Left lung (tissue), 10 donors: ENCODE measurements around the gene DMAC1. TPM values are rescaled to one million over a fixed set of nuclear protein-coding genes. Genes with fewer than 3 reads are reported as not detected.

Experiments
- ATAC-seq: fragments of 200-7000 bp; cut with Tn5 transposase; one replicate; pipeline ENCODE4 v1.9.1; 2020; ENCODE audit warnings: moderate library complexity
- DNase-seq, 4 donors: peaks; one replicate each; pipeline ENCODE4 v3.0.0-alpha.2; 2013 to 2020
- H3K27ac ChIP-seq, 2 donors: fragments of 200-600 bp; sonication (generic) in 1 of 2; one replicate each; pipeline versions ENCODE4 v1.5.0 to v1.8.0; 2020 to 2021
- H3K27me3 ChIP-seq, 2 donors: fragments of 200-600 bp; sonication (generic) in 1 of 2; one replicate each; pipeline versions ENCODE4 v1.5.0 to v1.8.0; 2020 to 2021
- H3K36me3 ChIP-seq, 2 donors: fragments of 200-600 bp; sonication (generic) in 1 of 2; one replicate each; pipeline versions ENCODE4 v1.5.0 to v1.8.0; 2020 to 2021
- H3K4me1 ChIP-seq, 2 donors: fragments of 200-600 bp; one replicate each; pipeline ENCODE4 v1.8.0; 2021
- H3K4me3 ChIP-seq, 2 donors: fragments of 200-600 bp; sonication (generic) in 1 of 2; one replicate each; pipeline versions ENCODE4 v1.5.0 to v1.8.0; 2020 to 2021; ENCODE audit warnings: mild to moderate bottlenecking in 1 of 2
- H3K9me3 ChIP-seq, 2 donors: fragments of 200-600 bp; sonication (generic) in 1 of 2; one replicate each; pipeline versions ENCODE4 v1.5.0 to v1.8.0; 2020 to 2021
- intact Hi-C, 2 donors: fragments of 100-400 bp; cut with DNase I; formaldehyde crosslinking; loops; one replicate each; pipeline versions ENCODE4 v1.11.2 to v1.14.2; 2022
- polyA plus RNA-seq, 6 donors: library from polyadenylated mRNA; unstranded; fragments of 120-200 nt; gene quantifications; one replicate each; pipeline ENCODE4 v1.2.1, GENCODE V29; 2013; ENCODE audit not compliant: insufficient read length in 6 of 6
- total RNA-seq, 2 donors: library from RNA; stranded (reverse); fragmentation: NEBNext Ultra II Directional; extraction: Animal tissue kit (Norgen Biotek cat#: 25700); gene quantifications; one replicate each; pipeline ENCODE4 v1.2.1, GENCODE V29; 2021
- TF ChIP-seq, protein P1 (sequence below), 2 donors: fragments of 200-600 bp; sonication (generic) in 1 of 2; IDR thresholded peaks; one replicate each; pipeline versions ENCODE4 v1.5.0 to v1.8.0; 2021; ENCODE audit warnings: antibody characterized with exemption in 2 of 2
- donor health status: DM: no; HTN: yes; CAD: no.
- donor health status: DM: no; HTN: no; CAD: no.

Gene DMAC1
- total and polyA plus RNA-seq, 8 donors: 37.9 to 70.3 (median 64.2) TPM

- Histone ChIP-seq H3K36me3 (peaks cover 0 to 21% of the 10 kb centered on the region in 2 donors), H3K4me1 (no peaks in the 10 kb centered on the region), H3K9me3 (no peaks in the 10 kb centered on the region), H3K27ac (no peak overlapping the region), H3K4me3 (no peak overlapping the region), H3K27me3 (no peaks in the 10 kb centered on the region)
- TF ChIP-seq, protein P1, sequence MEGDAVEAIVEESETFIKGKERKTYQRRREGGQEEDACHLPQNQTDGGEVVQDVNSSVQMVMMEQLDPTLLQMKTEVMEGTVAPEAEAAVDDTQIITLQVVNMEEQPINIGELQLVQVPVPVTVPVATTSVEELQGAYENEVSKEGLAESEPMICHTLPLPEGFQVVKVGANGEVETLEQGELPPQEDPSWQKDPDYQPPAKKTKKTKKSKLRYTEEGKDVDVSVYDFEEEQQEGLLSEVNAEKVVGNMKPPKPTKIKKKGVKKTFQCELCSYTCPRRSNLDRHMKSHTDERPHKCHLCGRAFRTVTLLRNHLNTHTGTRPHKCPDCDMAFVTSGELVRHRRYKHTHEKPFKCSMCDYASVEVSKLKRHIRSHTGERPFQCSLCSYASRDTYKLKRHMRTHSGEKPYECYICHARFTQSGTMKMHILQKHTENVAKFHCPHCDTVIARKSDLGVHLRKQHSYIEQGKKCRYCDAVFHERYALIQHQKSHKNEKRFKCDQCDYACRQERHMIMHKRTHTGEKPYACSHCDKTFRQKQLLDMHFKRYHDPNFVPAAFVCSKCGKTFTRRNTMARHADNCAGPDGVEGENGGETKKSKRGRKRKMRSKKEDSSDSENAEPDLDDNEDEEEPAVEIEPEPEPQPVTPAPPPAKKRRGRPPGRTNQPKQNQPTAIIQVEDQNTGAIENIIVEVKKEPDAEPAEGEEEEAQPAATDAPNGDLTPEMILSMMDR (IDR thresholded peaks at IDR 0.05): no peak
- ATAC-seq: no peak
- intact Hi-C loops: no loop called here
- no peak for DNase-seq
These were observed 9.4 kb downstream of the DMAC1 start for GRCh38 chr9:7790022-7790818.

DNA sequence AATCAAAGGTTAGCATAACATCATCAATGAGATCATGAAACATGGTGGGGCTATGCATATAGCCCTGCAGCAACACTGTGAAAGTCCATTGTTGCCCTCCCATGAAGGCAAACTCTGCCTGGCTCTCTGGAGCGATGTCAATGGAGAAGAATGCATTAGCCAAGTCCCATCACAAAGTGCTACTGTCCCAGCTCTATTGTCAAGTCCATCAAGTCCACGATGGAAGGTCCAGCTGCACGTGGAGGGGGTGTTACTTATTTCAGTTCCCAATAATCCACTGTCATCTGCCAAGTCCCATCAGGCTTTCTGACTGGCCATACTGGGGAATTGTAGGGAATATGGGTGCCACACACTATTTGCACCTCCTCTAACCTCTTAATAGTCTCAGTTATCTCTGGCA is 10.8 kb downstream of the DMAC1 start:
- Histone ChIP-seq H3K4me3 (no peak overlapping the region), H3K27ac (no peak overlapping the region), H3K27me3 (no peaks in the 10 kb centered on the region), H3K36me3 (peaks cover 0 to 10% of the 10 kb centered on the region in 2 donors), H3K9me3 (no peaks in the 10 kb centered on the region), H3K4me1 (no peaks in the 10 kb centered on the region)
- intact Hi-C loops: no loop called here
- DNase-seq: no peak
- ATAC-seq: no peak
- TF ChIP-seq, protein P1 (IDR thresholded peaks at IDR 0.05): no peak

- Histone ChIP-seq H3K27me3 (no peaks in the 10 kb centered on the region), H3K36me3 (no peaks in the 10 kb centered on the region), H3K9me3 (no peaks in the 10 kb centered on the region), H3K4me3 (no peak overlapping the region), H3K4me1 (no peaks in the 10 kb centered on the region), H3K27ac (no peak overlapping the region)
- ATAC-seq (no peak), DNase-seq (no peak)
- TF ChIP-seq, protein P1 (IDR thresholded peaks at IDR 0.05): no peak
- intact Hi-C loops: no loop called here
These were observed 13.8 kb downstream of the DMAC1 start for GRCh38 chr9:7785813-7786212.

GRCh38 chr9:7784472-7784871 is 15.1 kb downstream of the DMAC1 start:
- no peak for DNase-seq
- Histone ChIP-seq H3K27ac (no peak overlapping the region), H3K27me3 (no peaks in the 10 kb centered on the region), H3K4me1 (no peaks in the 10 kb centered on the region), H3K4me3 (no peak overlapping the region), H3K9me3 (no peaks in the 10 kb centered on the region), H3K36me3 (no peaks in the 10 kb centered on the region)
- ATAC-seq: no peak
- intact Hi-C loops: no loop called here
- TF ChIP-seq, protein P1 (IDR thresholded peaks at IDR 0.05): no peak

GRCh38 chr9:7783635-7784063 is 15.9 kb downstream of the DMAC1 start:
- no peak for ATAC-seq
- H3K9me3 ChIP-seq: no peaks in the 10 kb centered on the region
- H3K36me3 ChIP-seq: no peaks in the 10 kb centered on the region
- H3K4me3 ChIP-seq: no peak overlapping the region
- intact Hi-C loops: no loop called here
- no peak overlapping the region for H3K27ac ChIP-seq
- no peaks in the 10 kb centered on the region for H3K4me1 ChIP-seq
- DNase-seq: no peak
- no peaks in the 10 kb centered on the region for H3K27me3 ChIP-seq
- TF ChIP-seq, protein P1 (IDR thresholded peaks at IDR 0.05): no peak
